HepG2 (cell line): ENCODE measurements around the gene PCGF2.
A peak's percentile ranks its signal among the peaks of the same experiment; 100 is the strongest.

Experiments
- CTCF ChIP-seq: sonication (generic); formaldehyde crosslinking; IDR thresholded peaks from 2 replicates; pipeline ENCODE4 v1.5.0; 2020; ENCODE audit warnings: mild to moderate bottlenecking, missing genetic modification reagents, moderate library complexity
- HDAC2 ChIP-seq: sonication (generic); formaldehyde crosslinking; IDR thresholded peaks from 2 replicates; pipeline ENCODE4 v1.4.0; 2020; ENCODE audit warnings: missing genetic modification reagents
- HINFP ChIP-seq: sonication (generic); formaldehyde crosslinking; IDR thresholded peaks from 2 replicates; pipeline ENCODE4 v1.4.0; 2020; ENCODE audit warnings: low read depth, mild to moderate bottlenecking, missing genetic modification reagents
- HNF4G ChIP-seq, 2 experiments: sonication (generic) in 1 of 2; formaldehyde crosslinking in 1 of 2; IDR thresholded peaks; 2 replicates each; pipeline versions ENCODE4 v1.4.0 to v1.6.1; 2011 to 2020; ENCODE audit warnings: borderline replicate concordance in 2 of 2, low read depth in 2 of 2, mild to moderate bottlenecking in 2 of 2, low read length in 1 of 2, missing genetic modification reagents in 1 of 2, moderate library complexity in 1 of 2
- NONO ChIP-seq, 2 experiments: fragments of 450-650 bp in 1 of 2; sonication (generic) in 1 of 2; formaldehyde crosslinking in 1 of 2; IDR thresholded peaks in 1 of 2; conservative IDR thresholded peaks in 1 of 2; 2 replicates each; pipeline versions ENCODE4 v1.6.1 to v1.8.0; 2017 to 2022; ENCODE audit warnings: mild to moderate bottlenecking in 1 of 2, missing genetic modification reagents in 1 of 2, moderate library complexity in 1 of 2
- NR2F6 ChIP-seq, 2 experiments: IDR thresholded peaks; 2 replicates each; pipeline ENCODE4 v1.6.1; 2016; ENCODE audit warnings: antibody characterized with exemption in 1 of 2, mild to moderate bottlenecking in 1 of 2
- PTBP1 ChIP-seq: fragments of 200-400 bp; formaldehyde crosslinking; IDR thresholded peaks from 2 replicates; pipeline ENCODE4 v1.6.1; 2018; ENCODE audit warnings: low read length, low read depth; ENCODE audit not compliant: poor library complexity, severe bottlenecking
- REST ChIP-seq, 2 experiments: IDR thresholded peaks; 2 replicates each; pipeline ENCODE4 v1.6.1; 2011 to 2012; ENCODE audit warnings: low read length in 2 of 2, borderline replicate concordance in 1 of 2, low read depth in 1 of 2, mild to moderate bottlenecking in 1 of 2, moderate library complexity in 1 of 2
- SMAD3 ChIP-seq: sonication (generic); formaldehyde crosslinking; IDR thresholded peaks from 2 replicates; pipeline ENCODE4 v1.4.0; 2020; ENCODE audit warnings: missing genetic modification reagents
- ZBTB20 ChIP-seq: sonication (generic); formaldehyde crosslinking; IDR thresholded peaks from 2 replicates; pipeline ENCODE4 v1.8.1; 2023; ENCODE audit warnings: missing genetic modification reagents, low read depth, mild to moderate bottlenecking, borderline replicate concordance

- TF ChIP-seq REST (IDR thresholded peaks at IDR 0.05; ENCODE audit: borderline replicate concordance in 1 of 2, low read depth in 1 of 2, low read length in 2 of 2) (peak in 1 of 2 experiments; percentile 40; a peak in 1 of 4 replicates), HINFP (CRISPR knock-in tag) (no peak), ZBTB20 (CRISPR knock-in tag) (no peak), CTCF (CRISPR knock-in tag) (no peak), PTBP1 (no peak), HNF4G (IDR thresholded peaks at IDR 0.05; ENCODE audit: borderline replicate concordance, low read depth, low read length) (no peak), HNF4G (CRISPR knock-in tag; IDR thresholded peaks at IDR 0.05; ENCODE audit: borderline replicate concordance, low read depth) (no peak), NR2F6 (IDR thresholded peaks at IDR 0.05) (no peak), NR2F6 (CRISPR knock-in tag; IDR thresholded peaks at IDR 0.05) (no peak), HDAC2 (no peak), SMAD3 (CRISPR knock-in tag) (no peak), NONO (IDR thresholded peaks at IDR 0.05) (no peak), NONO (CRISPR knock-in tag; conservative IDR thresholded peaks at IDR 0.05) (no peak)
Observed at GRCh38 chr17:38751144-38751807, 3.1 kb upstream of the PCGF2 start.
